ENCODE data around the gene PSMB1.

PSMB1 gene

GRCh38 chr6:170552765-170553533 lies at the start of gene PSMB1:
Gene PSMB1 (minus strand): TSS chr6:170553307. CDS start chr6:170553242, 65 bp downstream.
- in situ Hi-C loops (cut with MboI; ENCODE audit: low sequenced_read_pairs): no loop called here

GRCh38 chr6:170597278-170597677 lies 44.2 kb upstream of the PSMB1 start:
- in situ Hi-C loops (cut with MboI; ENCODE audit: low sequenced_read_pairs): no loop called here

- in situ Hi-C loops (cut with MboI; ENCODE audit: low sequenced_read_pairs): no loop called here
Measured at GRCh38 chr6:170596426-170596825, 43.3 kb upstream of the PSMB1 start.

- in situ Hi-C loops (cut with MboI; ENCODE audit: low sequenced_read_pairs): no loop called here
Measured at GRCh38 chr6:170590725-170591124, 37.6 kb upstream of the PSMB1 start.

GRCh38 chr6:170584954-170585498 lies 31.9 kb upstream of the PSMB1 start:
- in situ Hi-C loops (cut with MboI; ENCODE audit: low sequenced_read_pairs): no loop called here

GRCh38 chr6:170584181-170584953 lies 31.3 kb upstream of the PSMB1 start, which contains the start of gene PDCD2:
Gene PDCD2 (minus strand): TSS chr6:170584637. CDS start chr6:170584581, 56 bp downstream.
- in situ Hi-C loops (cut with MboI; ENCODE audit: low sequenced_read_pairs): no loop called here

GRCh38 chr6:170583756-170584180 lies 30.7 kb upstream of the PSMB1 start:
- in situ Hi-C loops (cut with MboI; ENCODE audit: low sequenced_read_pairs): no loop called here

GRCh38 chr6:170578909-170579308 lies 25.8 kb upstream of the PSMB1 start:
- in situ Hi-C loops (cut with MboI; ENCODE audit: low sequenced_read_pairs): no loop called here

GRCh38 chr6:170575250-170575649 lies 22.1 kb upstream of the PSMB1 start:
- in situ Hi-C loops (cut with MboI; ENCODE audit: low sequenced_read_pairs): no loop called here

GRCh38 chr6:170572704-170573466 lies 19.8 kb upstream of the PSMB1 start:
- in situ Hi-C loops (cut with MboI; ENCODE audit: low sequenced_read_pairs): no loop called here

GRCh38 chr6:170564936-170565530 lies 11.9 kb upstream of the PSMB1 start:
- in situ Hi-C loops (cut with MboI; ENCODE audit: low sequenced_read_pairs): no loop called here

GRCh38 chr6:170561555-170561954 lies 8.4 kb upstream of the PSMB1 start:
- in situ Hi-C loops (cut with MboI; ENCODE audit: low sequenced_read_pairs): no loop called here

GRCh38 chr6:170555305-170555704 lies 2.2 kb upstream of the PSMB1 start:
- in situ Hi-C loops (cut with MboI; ENCODE audit: low sequenced_read_pairs): no loop called here

GRCh38 chr6:170554796-170555137 lies 1.7 kb upstream of the PSMB1 start:
- in situ Hi-C loops (cut with MboI; ENCODE audit: low sequenced_read_pairs): no loop called here

GRCh38 chr6:170554013-170554795 lies 1.1 kb upstream of the PSMB1 start, which contains the start of gene TBP:
Gene TBP (plus strand): TSS chr6:170554369. CDS start chr6:170557030, 2,661 bp downstream.
- in situ Hi-C loops (cut with MboI; ENCODE audit: low sequenced_read_pairs): no loop called here

- in situ Hi-C loops (cut with MboI; ENCODE audit: low sequenced_read_pairs): no loop called here
Measured at GRCh38 chr6:170553534-170554012, 466 bp upstream of the PSMB1 start.

GRCh38 chr6:170545405-170545804 lies 7.7 kb downstream of the PSMB1 start:
- in situ Hi-C loops (cut with MboI; ENCODE audit: low sequenced_read_pairs): no loop called here

- in situ Hi-C loops (cut with MboI; ENCODE audit: low sequenced_read_pairs): no loop called here
Measured at GRCh38 chr6:170542031-170542719, 10.9 kb downstream of the PSMB1 start.

GRCh38 chr6:170537329-170537728 lies 15.8 kb downstream of the PSMB1 start:
- in situ Hi-C loops (cut with MboI; ENCODE audit: low sequenced_read_pairs): no loop called here

All from HL-60/S4 treated with phorbol 12-myristate 13-acetate at 8.2 ng/mL for 4 days and 3 days (cell line).